ENCODE measurements around the gene RCOR2.

RCOR2 gene

GRCh38 chr11:63920939-63921417, 4.0 kb upstream of the RCOR2 start:
- Histone ChIP-seq H3K4me3 (ENCODE audit: low read depth in 1 of 2, low read length in 1 of 2) (no peak overlapping the region), H3K27me3 (peaks cover 90% of the 10 kb centered on the region), H3K36me3 (no peaks in the 10 kb centered on the region), H3K9me3 (no peaks in the 10 kb centered on the region), H3K4me1 (ENCODE audit: control insufficient read depth in 1 of 2, insufficient read depth in 1 of 2, low read depth in 1 of 2, low read length in 1 of 2) (peaks cover 19 to 31% of the 10 kb centered on the region in 2 experiments), H3K27ac (no peak overlapping the region)
- no peak for TF ChIP-seq CTCF (IDR thresholded peaks at IDR 0.05)

GRCh38 chr11:63920126-63920938, 3.4 kb upstream of the RCOR2 start:
- peaks cover 93% of the 10 kb centered on the region for H3K27me3 ChIP-seq

GRCh38 chr11:63919267-63920125, 2.5 kb upstream of the RCOR2 start:
- Histone ChIP-seq H3K4me3 (ENCODE audit: low read depth in 1 of 2, low read length in 1 of 2) (no peak overlapping the region), H3K4me1 (ENCODE audit: control insufficient read depth in 1 of 2, insufficient read depth in 1 of 2, low read depth in 1 of 2, low read length in 1 of 2) (peaks cover 19 to 31% of the 10 kb centered on the region in 2 experiments), H3K9me3 (no peaks in the 10 kb centered on the region), H3K27ac (no peak overlapping the region), H3K27me3 (peaks cover 98% of the 10 kb centered on the region), H3K36me3 (no peaks in the 10 kb centered on the region)
- no peak for TF ChIP-seq CTCF (IDR thresholded peaks at IDR 0.05)

More at GRCh38 chr11:63920126-63920938, 3.4 kb upstream of the RCOR2 start:
- no peak overlapping the region for H3K4me3 ChIP-seq (ENCODE audit: low read depth in 1 of 2, low read length in 1 of 2)
- no peaks in the 10 kb centered on the region for H3K36me3 ChIP-seq
- H3K9me3 ChIP-seq: no peaks in the 10 kb centered on the region
- H3K4me1 ChIP-seq (ENCODE audit: control insufficient read depth in 1 of 2, insufficient read depth in 1 of 2, low read depth in 1 of 2, low read length in 1 of 2): peaks cover 19 to 31% of the 10 kb centered on the region in 2 experiments
- TF ChIP-seq CTCF (IDR thresholded peaks at IDR 0.05): no peak
- H3K27ac ChIP-seq: no peak overlapping the region

GRCh38 chr11:63918507-63919191, 1.7 kb upstream of the RCOR2 start:
- H3K27ac ChIP-seq: no peak overlapping the region
- TF ChIP-seq CTCF (IDR thresholded peaks at IDR 0.05): no peak
- no peak overlapping the region for H3K4me3 ChIP-seq (ENCODE audit: low read depth in 1 of 2, low read length in 1 of 2)
- no peaks in the 10 kb centered on the region for H3K9me3 ChIP-seq
- H3K27me3 ChIP-seq: peaks cover 99% of the 10 kb centered on the region
- H3K36me3 ChIP-seq: no peaks in the 10 kb centered on the region
- peaks cover 19 to 31% of the 10 kb centered on the region in 2 experiments for H3K4me1 ChIP-seq (ENCODE audit: control insufficient read depth in 1 of 2, insufficient read depth in 1 of 2, low read depth in 1 of 2, low read length in 1 of 2)

All from neutrophil (primary cell).